Activated T-helper 2 cell treated with anti-CD3 and anti-CD28 coated beads, Interferon-gamma antibody, Interleukin-2, Interleukin-4, amounts not matched to agents 10 μg/mL and 5 μg/mL and 100 μg/mL, durations not matched to agents 14 hours and 24 hours and 36 hours (primary cell): Measurements from ENCODE around the gene GREM1. TPM values are rescaled to one million over a fixed set of nuclear protein-coding genes. Genes with fewer than 3 reads are reported as not detected.

Experiments used
- DNase-seq: peaks from one replicate; pipeline ENCODE4 v3.0.0; 2021; ENCODE audit warnings: low spot score
- H3K27ac Mint-ChIP-seq: one replicate; pipeline ENCODE4 v1.8.0; 2021; ENCODE audit warnings: mixed read lengths
- H3K27me3 Mint-ChIP-seq: one replicate; pipeline ENCODE4 v1.8.0; 2021; ENCODE audit warnings: low read depth, mixed read lengths
- H3K36me3 Mint-ChIP-seq: one replicate; pipeline ENCODE4 v1.8.0; 2021; ENCODE audit warnings: low read depth, mixed read lengths
- H3K4me1 Mint-ChIP-seq: one replicate; pipeline ENCODE4 v1.8.0; 2021; ENCODE audit warnings: low read depth, mixed read lengths
- H3K4me3 Mint-ChIP-seq: one replicate; pipeline ENCODE4 v1.8.0; 2021; ENCODE audit warnings: low read depth, mild to moderate bottlenecking, moderate library complexity, mixed read lengths
- H3K9me3 Mint-ChIP-seq: one replicate; pipeline ENCODE4 v1.8.0; 2021; ENCODE audit warnings: mixed read lengths
- intact Hi-C: fragments of 100-400 bp; cut with micrococcal nuclease; formaldehyde crosslinking; loops from one replicate; pipeline ENCODE4 v1.15.1; 2023
- total RNA-seq: library from RNA; stranded (reverse); gene quantifications from 2 replicates; pipeline ENCODE4 v1.2.3, GENCODE V29; 2022

GREM1 gene
- total RNA-seq, 1 donor from 2014 or later: not detected

DNA sequence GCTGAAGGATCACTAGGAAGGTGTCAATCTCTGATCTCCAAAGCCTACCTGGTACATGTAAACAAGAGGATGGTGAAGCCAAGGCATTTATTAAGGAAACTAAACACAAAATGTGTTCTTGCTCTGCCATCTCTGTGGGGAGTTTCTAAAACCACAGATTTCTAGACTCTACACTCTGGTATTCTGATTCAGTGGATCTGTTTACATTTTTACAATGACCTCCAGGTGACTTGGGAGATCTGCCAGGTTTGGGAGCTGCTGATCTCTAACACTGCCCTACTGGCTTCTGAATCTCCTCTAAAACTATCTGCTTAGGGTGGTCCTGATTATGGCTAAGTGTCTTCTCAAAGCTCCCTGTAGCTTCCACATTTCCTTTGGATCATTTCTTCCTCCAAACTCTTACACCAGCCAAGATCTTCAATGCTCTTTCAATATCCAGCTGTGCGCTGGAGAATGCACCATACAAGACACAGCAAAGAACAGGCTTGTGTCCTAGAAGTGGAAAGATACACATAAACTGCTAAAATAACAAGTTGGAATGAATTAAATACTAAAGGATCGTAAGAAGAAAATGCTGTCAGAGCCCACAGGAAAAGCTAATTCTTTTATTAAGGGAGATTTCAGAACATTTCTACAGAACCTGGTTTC is 72.7 kb downstream of the GREM1 start:
- DNase-seq: no peak
- Mint-ChIP-seq H3K4me1 (no peaks in the 10 kb centered on the region), H3K27ac (no peak overlapping the region), H3K4me3 (no peak overlapping the region), H3K36me3 (no peaks in the 10 kb centered on the region), H3K9me3 (no peaks in the 10 kb centered on the region), H3K27me3 (peaks cover 5% of the 10 kb centered on the region)
- intact Hi-C loops: no loop called here

DNA sequence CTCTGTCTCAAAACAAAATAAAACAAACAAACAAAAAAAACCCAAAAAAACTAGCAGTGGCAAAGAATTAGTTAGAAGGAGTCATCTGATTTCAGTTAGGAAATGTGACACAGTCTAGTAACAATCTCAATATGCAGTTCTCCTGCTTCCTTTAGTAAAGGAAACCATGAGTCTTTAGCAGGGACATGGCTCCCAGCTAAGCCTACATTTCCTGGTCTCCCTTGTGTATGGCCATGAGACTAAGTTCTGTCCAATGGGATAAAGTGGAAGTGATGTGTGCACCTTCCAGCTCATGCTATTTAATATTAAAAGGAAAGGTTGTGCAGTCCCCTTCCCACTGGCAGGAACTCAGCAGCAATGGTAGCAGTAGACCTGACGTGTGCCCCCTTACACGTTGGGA is 74.6 kb downstream of the GREM1 start:
- Mint-ChIP-seq H3K4me3 (no peak overlapping the region), H3K9me3 (no peaks in the 10 kb centered on the region), H3K4me1 (no peaks in the 10 kb centered on the region), H3K36me3 (no peaks in the 10 kb centered on the region), H3K27ac (no peak overlapping the region), H3K27me3 (peaks cover 5% of the 10 kb centered on the region)
- DNase-seq: no peak
- intact Hi-C loops: no loop called here

Other genes starting within 250 kb of the GREM1 start
- gene GOLGA8N, start 124.5 kb upstream of the GREM1 start, total RNA-seq: 6.9 and 8.2 TPM in 2 replicates
- gene ARHGAP11A, start 102.5 kb upstream of the GREM1 start, total RNA-seq: 103 and 110 TPM in 2 replicates
- 2.0 and 3.7 TPM in 2 replicates for gene SCG5, start 76.3 kb upstream of the GREM1 start, total RNA-seq